H1 (cell line): ENCODE measurements around the gene CRYGN. TPM values are rescaled to one million over a fixed set of nuclear protein-coding genes. Genes with fewer than 3 reads are reported as not detected.

ENCODE experiments used
- CTCF ChIA-PET: fragments of 300-600 bp; sonication (Branson Sonifier 250); formaldehyde crosslinking; loops from one replicate; lab custom pipeline; 2021; ENCODE audit not compliant: partially characterized antibody; lab: Charles Lee
- POLR2A ChIA-PET: fragments of 300-600 bp; sonication (Branson Sonifier 250); formaldehyde crosslinking; loops from one replicate; lab custom pipeline; 2021; ENCODE audit warnings: inconsistent platforms; ENCODE audit not compliant: partially characterized antibody; lab: Charles Lee
- DNase-seq, 2 experiments: peaks; one replicate each; pipeline versions ENCODE4 v3.0.0 to v3.0.0-alpha.2; 2010 to 2022; ENCODE audit warnings: low spot score in 2 of 2, low read depth in 1 of 2, mixed read lengths in 1 of 2
- FAIRE-seq: peaks from 2 replicates; lab custom pipeline; 2011; peaks lifted over from hg19 to GRCh38; lab: Jason Lieb, UNC
- H2AFZ ChIP-seq: 2 replicates; pipeline ENCODE4 v1.8.1; 2012; ENCODE audit warnings: low read length, inconsistent platforms
- H2AK5ac ChIP-seq: 2 replicates; pipeline ENCODE4 v1.6.1; 2013; ENCODE audit warnings: low read depth, low read length
- H2BK120ac ChIP-seq: replicated peaks from 2 replicates; pipeline ENCODE3; 2013; ENCODE audit warnings: low read depth, low read length, inconsistent platforms
- H2BK12ac ChIP-seq: 2 replicates; pipeline ENCODE4 v1.6.1; 2013; ENCODE audit warnings: low read depth, low read length
- H2BK15ac ChIP-seq: 2 replicates; pipeline ENCODE4 v1.6.1; 2013; ENCODE audit warnings: low read length
- H2BK20ac ChIP-seq: 2 replicates; pipeline ENCODE4 v1.6.1; 2013; ENCODE audit warnings: low read length
- H2BK5ac ChIP-seq: 2 replicates; pipeline ENCODE4 v1.6.1; 2013; ENCODE audit warnings: low read depth, low read length
- H3K14ac ChIP-seq: 2 replicates; pipeline ENCODE4 v1.6.1; 2013; ENCODE audit warnings: inconsistent platforms; ENCODE audit not compliant: insufficient read length
- H3K18ac ChIP-seq: 2 replicates; pipeline ENCODE4 v1.6.1; 2013; ENCODE audit warnings: low read length; ENCODE audit errors: extremely low read depth
- H3K23ac ChIP-seq: 2 replicates; pipeline ENCODE4 v1.6.1; 2013; ENCODE audit warnings: inconsistent platforms; ENCODE audit not compliant: insufficient read length
- H3K23me2 ChIP-seq: 2 replicates; pipeline ENCODE4 v1.6.1; 2013; ENCODE audit warnings: low read depth, low read length
- H3K27ac ChIP-seq: 2 replicates; pipeline ENCODE4 v1.6.1; 2011; ENCODE audit warnings: low read depth, low read length, inconsistent platforms
- H3K27me3 ChIP-seq, 4 experiments: replicated peaks in 1 of 4; 1 replicate in 1 of 4; 2 replicates in 3 of 4; pipeline versions ENCODE4 v1.6.1 to v1.8.1; 2011 to 2013; ENCODE audit warnings: low read length in 3 of 4, mild to moderate bottlenecking in 3 of 4, inconsistent platforms in 2 of 4, mixed read lengths in 2 of 4, moderate library complexity in 1 of 4; ENCODE audit not compliant: control insufficient read depth in 3 of 4, insufficient read depth in 3 of 4; ENCODE audit errors: extremely low read depth in 1 of 4
- H3K36me3 ChIP-seq, 4 experiments: 2 replicates each; pipeline versions ENCODE4 v1.6.1 to v1.8.1; 2011 to 2013; ENCODE audit warnings: mild to moderate bottlenecking in 4 of 4, low read length in 3 of 4, moderate library complexity in 2 of 4, control low read depth in 1 of 4, inconsistent platforms in 1 of 4; ENCODE audit not compliant: insufficient read depth in 4 of 4, control insufficient read depth in 2 of 4
- H3K4ac ChIP-seq: replicated peaks from 2 replicates; pipeline ENCODE3; 2013; ENCODE audit warnings: low read length, low read depth, mixed read lengths, inconsistent platforms; ENCODE audit not compliant: insufficient read length
- H3K4me1 ChIP-seq, 4 experiments: replicated peaks in 1 of 4; 1 replicate in 1 of 4; 2 replicates in 3 of 4; pipeline versions ENCODE4 v1.6.1 to v1.8.1; 2011 to 2013; ENCODE audit warnings: low read length in 3 of 4, inconsistent platforms in 2 of 4, mixed read lengths in 1 of 4; ENCODE audit not compliant: insufficient read depth in 4 of 4, control insufficient read depth in 3 of 4
- H3K4me2 ChIP-seq, 2 experiments: 2 replicates each; pipeline versions ENCODE4 v1.6.1 to v1.8.1; 2011 to 2013; ENCODE audit warnings: low read depth in 2 of 2, low read length in 2 of 2, control low read depth in 1 of 2, inconsistent platforms in 1 of 2, mild to moderate bottlenecking in 1 of 2; ENCODE audit not compliant: insufficient read depth in 1 of 2
- H3K4me3 ChIP-seq, 4 experiments: fragments of 200-600, 300-600 bp in 1 of 4; sonication (generic), shearing (Covaris generic), sonication (Bioruptor Twin) in 1 of 4; 2 replicates each; pipeline versions ENCODE4 v1.5.1 to v1.8.1; 2011 to 2016; ENCODE audit warnings: low read length in 4 of 4, low read depth in 3 of 4, control low read depth in 2 of 4, inconsistent platforms in 2 of 4, mild to moderate bottlenecking in 2 of 4, mixed read lengths in 1 of 4, moderate library complexity in 1 of 4; ENCODE audit not compliant: insufficient read depth in 2 of 4; ENCODE audit errors: extremely low read depth in 1 of 4
- H3K56ac ChIP-seq: replicated peaks from 2 replicates; pipeline ENCODE3; 2013; ENCODE audit warnings: low read depth, mild to moderate bottlenecking, mixed read lengths, low read length, inconsistent platforms; ENCODE audit not compliant: insufficient read length
- H3K79me1 ChIP-seq: 2 replicates; pipeline ENCODE4 v1.6.1; 2013; ENCODE audit warnings: low read depth, low read length, control low read depth
- H3K79me2 ChIP-seq, 2 experiments: 2 replicates each; pipeline versions ENCODE4 v1.6.1 to v1.8.1; 2012 to 2013; ENCODE audit warnings: low read length in 2 of 2, mild to moderate bottlenecking in 2 of 2, inconsistent platforms in 1 of 2; ENCODE audit not compliant: insufficient read depth in 2 of 2, control insufficient read depth in 1 of 2
- H3K9ac ChIP-seq, 4 experiments: replicated peaks in 1 of 4; 1 replicate in 1 of 4; 2 replicates in 3 of 4; pipeline versions ENCODE4 v1.6.1 to v1.8.1; 2011 to 2013; ENCODE audit warnings: low read depth in 3 of 4, low read length in 3 of 4, control low read depth in 2 of 4, mild to moderate bottlenecking in 2 of 4, moderate library complexity in 2 of 4, inconsistent platforms in 1 of 4; ENCODE audit errors: extremely low read depth in 1 of 4
- H3K9me3 ChIP-seq, 2 experiments: 2 replicates each; pipeline versions ENCODE4 v1.6.1 to v1.8.1; 2012 to 2013; ENCODE audit warnings: mild to moderate bottlenecking in 2 of 2, moderate library complexity in 2 of 2, control low read depth in 1 of 2, inconsistent platforms in 1 of 2, low read depth in 1 of 2, low read length in 1 of 2, mixed read lengths in 1 of 2; ENCODE audit not compliant: insufficient read depth in 2 of 2
- H4K20me1 ChIP-seq, 2 experiments: replicated peaks in 1 of 2; 2 replicates each; pipeline versions ENCODE3 to v1.8.1; 2011 to 2013; ENCODE audit warnings: inconsistent platforms in 2 of 2, low read length in 2 of 2, mild to moderate bottlenecking in 1 of 2; ENCODE audit not compliant: insufficient read depth in 2 of 2, control insufficient read depth in 1 of 2
- H4K5ac ChIP-seq: 2 replicates; pipeline ENCODE4 v1.6.1; 2013; ENCODE audit warnings: low read length, low read depth, mixed read lengths, inconsistent platforms; ENCODE audit not compliant: insufficient read length
- H4K8ac ChIP-seq: 2 replicates; pipeline ENCODE4 v1.8.0; 2013; ENCODE audit warnings: mild to moderate bottlenecking, moderate library complexity, low read length, inconsistent platforms; ENCODE audit not compliant: insufficient read depth; ENCODE audit errors: extremely low read depth
- H4K91ac ChIP-seq: replicated peaks from 2 replicates; pipeline ENCODE3; 2013; ENCODE audit warnings: low read length, mixed read lengths, inconsistent platforms; ENCODE audit not compliant: insufficient read length
- MAX ChIP-seq: IDR thresholded peaks from 2 replicates; pipeline ENCODE4 v1.6.1; 2012; ENCODE audit warnings: inconsistent platforms
- WGBS, 2 experiments: shearing (Covaris generic) in 1 of 2; methylation state at CpG; one replicate each; pipeline versions ENCODE4 v1.1.6 to v1.1.7; 2013 to 2015; ENCODE audit warnings: low lambda C conversion rate in 2 of 2, mixed read lengths in 2 of 2, inconsistent platforms in 1 of 2, low coverage in 1 of 2, missing lambda C conversion rate in 1 of 2; ENCODE audit not compliant: insufficient replicate concordance in 2 of 2, insufficient coverage in 1 of 2, insufficient read length in 1 of 2; ENCODE audit errors: extremely low coverage in 1 of 2, missing lambda C conversion rate in 1 of 2; 5-methylcytosine and 5-hydroxymethylcytosine counted together
- polyA plus RNA-seq, 7 experiments: library from polyadenylated mRNA; depleted of rRNA in 3 of 7; stranded (reverse) in 5 of 7; unstranded in 2 of 7; fragments of >200 nt in 5 of 7; fragments of 200-250 nt in 2 of 7; gene quantifications; 1 replicate in 5 of 7; 2 replicates in 1 of 7; 4 replicates in 1 of 7; pipeline versions ENCODE4 v1.2.1 to v1.2.3, GENCODE V29; 2011 to 2013; ENCODE audit warnings: missing spikeins in 2 of 7, mixed read lengths in 2 of 7
- total RNA-seq: library from RNA; stranded (reverse); fragmentation: NEBNext Ultra II Directional; extraction: Animal tissue kit (Norgen Biotek cat#: 25700); gene quantifications from 2 replicates; pipeline ENCODE4 v1.2.1, GENCODE V29; 2021

The CRYGN gene
- total and polyA plus RNA-seq, 2 of the 8 experiments (the other 6 are each of a cell fraction or from before 2014, with no cell fraction given), result 0.98 to 1.6 TPM

DNA sequence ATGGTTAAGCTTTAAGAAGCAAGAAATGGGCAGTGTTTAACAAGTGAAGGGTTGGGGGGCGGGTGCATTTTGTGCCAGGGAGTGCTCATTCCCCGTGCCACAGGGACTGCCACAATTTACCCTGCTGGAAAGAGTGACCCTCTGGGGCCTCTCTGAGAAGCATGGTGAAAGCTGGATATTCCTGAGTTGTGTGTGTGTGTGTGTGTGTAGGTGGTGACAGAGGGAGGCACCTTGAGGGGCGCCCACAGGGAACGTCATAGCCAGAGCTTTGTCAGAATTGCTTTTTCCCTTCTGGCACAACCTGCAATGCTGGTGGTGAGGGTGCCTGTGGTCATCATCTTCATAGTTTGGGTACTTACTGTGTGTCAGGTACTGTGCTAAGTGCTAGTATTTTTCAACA lies 27.6 kb downstream of the CRYGN start:
- Histone ChIP-seq H3K23ac (no peak overlapping the region), H4K20me1 (peaks cover 0 to 2% of the 10 kb centered on the region in 2 experiments), H3K27ac (no peak overlapping the region), H3K79me1 (no peaks in the 10 kb centered on the region), H3K9me3 (no peaks in the 10 kb centered on the region), H3K18ac (no peak overlapping the region), H4K5ac (no peak overlapping the region), H2BK15ac (no peak overlapping the region), H3K4me3 (no peak overlapping the region), H3K4me1 (peaks cover 0 to 22% (median 15%) of the 10 kb centered on the region in 4 experiments; a peak in 6 of 7 replicates), H3K23me2 (peaks cover 21% of the 10 kb centered on the region), H2AFZ (no peak overlapping the region), H3K36me3 (no peaks in the 10 kb centered on the region), H3K4me2 (no peak overlapping the region), H2BK12ac (no peak overlapping the region), H2BK20ac (no peak overlapping the region), H3K14ac (no peak overlapping the region), H3K4ac (no peak overlapping the region), H3K9ac (no peak overlapping the region), H2AK5ac (no peak overlapping the region), H4K8ac (no peak overlapping the region), H3K56ac (no peak overlapping the region), H2BK120ac (no peak overlapping the region), H4K91ac (no peak overlapping the region), H3K79me2 (no peaks in the 10 kb centered on the region), H3K27me3 (peaks cover 0 to 40% (median 26%) of the 10 kb centered on the region in 4 experiments; a peak in 6 of 7 replicates), H2BK5ac (no peak overlapping the region)
- ChIA-PET CTCF (interaction anchor here (0.6 to 3.2 kb wide), 9 partner anchors 10 to 371 kb away, joined by 3 to 17 read pairs (median 5); partner anchors contain the start of gene CRYGN), POLR2A (interaction anchor here (1.2 to 1.7 kb wide), 3 partner anchors 14 to 48 kb away, joined by 3 to 5 read pairs (median 5); partner anchors contain the start of gene CRYGN)
- 92% methylated on average over 3 of the region's 4 CpGs; no CpG with 5 or more reads in 1 of the 2 experiments for WGBS, 2 experiments
- FAIRE-seq, result no peak
- TF ChIP-seq MAX, result no peak
- DNase-seq, result no peak
